Ishikawa (cell line): ENCODE measurements around the gene GBA3.

Experiments used
- CEBPB ChIP-seq: IDR thresholded peaks from 2 replicates; pipeline ENCODE4 v1.6.1; 2012
- CREB1 ChIP-seq: IDR thresholded peaks from 2 replicates; pipeline ENCODE4 v1.6.1; 2012; ENCODE audit warnings: low read depth
- EGR1 ChIP-seq: IDR thresholded peaks from 2 replicates; pipeline ENCODE4 v1.6.1; 2012
- EP300 ChIP-seq: IDR thresholded peaks from 2 replicates; pipeline ENCODE4 v1.6.1; 2012; ENCODE audit warnings: borderline replicate concordance
- FOXM1 ChIP-seq: IDR thresholded peaks from 2 replicates; pipeline ENCODE4 v1.6.1; 2012; ENCODE audit warnings: low read depth, borderline replicate concordance
- MAX ChIP-seq: IDR thresholded peaks from 2 replicates; pipeline ENCODE4 v1.6.1; 2012
- NFIC ChIP-seq: IDR thresholded peaks from 2 replicates; pipeline ENCODE4 v1.6.1; 2012
- RAD21 ChIP-seq: IDR thresholded peaks from 2 replicates; pipeline ENCODE4 v1.6.1; 2012; ENCODE audit warnings: low read depth
- TAF1 ChIP-seq: IDR thresholded peaks from 2 replicates; pipeline ENCODE4 v1.6.1; 2012; ENCODE audit warnings: low read depth, mild to moderate bottlenecking
- TCF12 ChIP-seq: IDR thresholded peaks from 2 replicates; pipeline ENCODE4 v1.6.1; 2012; ENCODE audit warnings: low read depth
- TEAD4 ChIP-seq: IDR thresholded peaks from 2 replicates; pipeline ENCODE4 v1.6.1; 2012
- USF1 ChIP-seq: IDR thresholded peaks from 2 replicates; pipeline ENCODE4 v1.6.1; 2012
- YY1 ChIP-seq: IDR thresholded peaks from 2 replicates; pipeline ENCODE4 v1.6.1; 2012; ENCODE audit warnings: low read depth
- ZBTB7A ChIP-seq: IDR thresholded peaks from 2 replicates; pipeline ENCODE4 v1.6.1; 2012; ENCODE audit warnings: low read depth
- TF ChIP-seq, protein P1 (sequence below): IDR thresholded peaks from 2 replicates; pipeline ENCODE4 v1.6.1; 2012; ENCODE audit warnings: low read depth, mild to moderate bottlenecking

Gene GBA3

DNA sequence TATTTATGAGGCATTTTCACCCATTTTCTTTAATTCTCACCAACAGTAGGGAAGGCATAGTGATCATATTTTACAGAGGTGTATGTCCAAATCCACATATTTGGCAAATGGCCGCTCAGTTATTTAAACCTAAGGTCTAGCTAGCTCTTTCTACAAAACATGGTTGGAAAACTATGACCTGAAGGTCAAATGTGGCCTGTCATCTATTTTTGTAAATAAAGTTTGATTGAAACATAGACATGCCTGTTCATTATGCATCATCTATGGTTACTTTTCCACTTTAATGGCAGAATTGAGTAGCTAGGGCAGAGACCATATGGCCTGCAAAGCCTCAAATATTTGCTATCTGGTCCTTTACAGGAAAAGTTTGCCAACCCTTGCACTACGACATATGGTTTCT lies 44.2 kb downstream of the GBA3 start:
- TF ChIP-seq TAF1: no peak
- TF ChIP-seq, protein P1, sequence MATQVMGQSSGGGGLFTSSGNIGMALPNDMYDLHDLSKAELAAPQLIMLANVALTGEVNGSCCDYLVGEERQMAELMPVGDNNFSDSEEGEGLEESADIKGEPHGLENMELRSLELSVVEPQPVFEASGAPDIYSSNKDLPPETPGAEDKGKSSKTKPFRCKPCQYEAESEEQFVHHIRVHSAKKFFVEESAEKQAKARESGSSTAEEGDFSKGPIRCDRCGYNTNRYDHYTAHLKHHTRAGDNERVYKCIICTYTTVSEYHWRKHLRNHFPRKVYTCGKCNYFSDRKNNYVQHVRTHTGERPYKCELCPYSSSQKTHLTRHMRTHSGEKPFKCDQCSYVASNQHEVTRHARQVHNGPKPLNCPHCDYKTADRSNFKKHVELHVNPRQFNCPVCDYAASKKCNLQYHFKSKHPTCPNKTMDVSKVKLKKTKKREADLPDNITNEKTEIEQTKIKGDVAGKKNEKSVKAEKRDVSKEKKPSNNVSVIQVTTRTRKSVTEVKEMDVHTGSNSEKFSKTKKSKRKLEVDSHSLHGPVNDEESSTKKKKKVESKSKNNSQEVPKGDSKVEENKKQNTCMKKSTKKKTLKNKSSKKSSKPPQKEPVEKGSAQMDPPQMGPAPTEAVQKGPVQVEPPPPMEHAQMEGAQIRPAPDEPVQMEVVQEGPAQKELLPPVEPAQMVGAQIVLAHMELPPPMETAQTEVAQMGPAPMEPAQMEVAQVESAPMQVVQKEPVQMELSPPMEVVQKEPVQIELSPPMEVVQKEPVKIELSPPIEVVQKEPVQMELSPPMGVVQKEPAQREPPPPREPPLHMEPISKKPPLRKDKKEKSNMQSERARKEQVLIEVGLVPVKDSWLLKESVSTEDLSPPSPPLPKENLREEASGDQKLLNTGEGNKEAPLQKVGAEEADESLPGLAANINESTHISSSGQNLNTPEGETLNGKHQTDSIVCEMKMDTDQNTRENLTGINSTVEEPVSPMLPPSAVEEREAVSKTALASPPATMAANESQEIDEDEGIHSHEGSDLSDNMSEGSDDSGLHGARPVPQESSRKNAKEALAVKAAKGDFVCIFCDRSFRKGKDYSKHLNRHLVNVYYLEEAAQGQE: no peak
- TF ChIP-seq MAX: no peak
- TF ChIP-seq RAD21: no peak
- no peak for TF ChIP-seq CREB1
- no peak for TF ChIP-seq USF1
- no peak for TF ChIP-seq CEBPB
- no peak for TF ChIP-seq YY1
- TF ChIP-seq TEAD4: no peak
- TF ChIP-seq ZBTB7A: no peak
- TF ChIP-seq EP300: no peak
- TF ChIP-seq NFIC: no peak
- no peak for TF ChIP-seq FOXM1
- no peak for TF ChIP-seq TCF12
- no peak for TF ChIP-seq EGR1

DNA sequence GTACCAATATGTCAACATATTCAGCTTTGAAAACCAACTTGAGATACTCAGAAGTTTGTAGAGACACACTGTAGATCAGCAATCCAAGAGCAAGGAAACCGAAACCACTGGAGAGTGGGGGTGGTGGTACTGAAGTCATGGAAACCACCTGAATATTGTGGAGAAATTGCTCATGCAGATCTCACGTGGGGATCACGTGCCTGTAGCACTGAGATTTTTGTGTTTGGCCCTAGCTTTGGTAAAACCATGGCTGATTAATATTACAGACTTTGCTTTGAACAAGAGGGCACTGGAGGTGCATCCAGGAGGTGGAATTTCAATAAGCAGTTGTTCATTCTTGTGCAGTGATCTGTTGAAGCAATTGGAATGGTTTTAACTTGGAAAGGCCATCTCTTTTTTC lies 47.2 kb downstream of the GBA3 start:
- TF ChIP-seq MAX (no peak), YY1 (no peak), TEAD4 (no peak), EGR1 (no peak), CREB1 (no peak), USF1 (no peak)
- TF ChIP-seq, protein P1: no peak

GRCh38 chr4:22741744-22742143 lies 49.0 kb downstream of the GBA3 start:
- TF ChIP-seq TCF12 (no peak), EGR1 (no peak), MAX (no peak), CEBPB (no peak), RAD21 (no peak), FOXM1 (no peak), EP300 (no peak), ZBTB7A (no peak), YY1 (no peak), TAF1 (no peak), NFIC (no peak), USF1 (no peak), CREB1 (no peak), TEAD4 (no peak)
- TF ChIP-seq, protein P1: no peak

DNA sequence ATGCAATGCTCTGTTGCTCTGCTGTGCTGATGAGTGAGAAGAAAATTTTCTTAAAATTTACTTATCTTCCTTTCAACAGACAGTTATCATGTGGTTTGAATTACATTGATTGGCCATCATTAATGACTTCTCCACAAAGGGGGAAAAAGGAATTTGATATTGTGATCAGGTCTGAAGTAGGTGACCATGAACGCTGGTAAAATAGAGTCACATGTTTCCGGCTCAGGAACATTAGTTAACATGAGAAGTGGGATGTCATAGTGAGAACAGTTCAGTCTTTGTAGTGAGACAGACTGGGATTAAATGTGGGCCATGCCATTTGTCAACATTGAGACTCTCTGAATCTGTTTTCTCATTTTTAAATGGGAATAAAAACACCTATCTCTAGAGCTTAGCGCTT lies 50.6 kb downstream of the GBA3 start:
- TF ChIP-seq, protein P1: no peak
- TF ChIP-seq RAD21: no peak
- no peak for TF ChIP-seq NFIC
- no peak for TF ChIP-seq TCF12
- no peak for TF ChIP-seq USF1
- TF ChIP-seq CREB1: no peak
- no peak for TF ChIP-seq ZBTB7A
- TF ChIP-seq CEBPB: no peak
- no peak for TF ChIP-seq TAF1
- TF ChIP-seq FOXM1: no peak
- TF ChIP-seq EP300: no peak
- TF ChIP-seq EGR1: no peak
- no peak for TF ChIP-seq YY1
- no peak for TF ChIP-seq MAX
- no peak for TF ChIP-seq TEAD4
